ENCODE data around the gene GAMT. TPM values are rescaled to one million over a fixed set of nuclear protein-coding genes. Genes with fewer than 3 reads are reported as not detected.
A peak's percentile ranks its signal among the peaks of the same experiment; 100 is the strongest.

Gene GAMT
- total and polyA plus RNA-seq, 2 of the 13 experiments (the other 11 are each of a cell fraction or from before 2014, with no cell fraction given) = 115 to 124 TPM

GRCh38 chr19:1396019-1396767, 5.1 kb downstream of the GAMT start (continued):
- TF ChIP-seq EHMT2 (IDR thresholded peaks at IDR 0.05; ENCODE audit: borderline replicate concordance, low read depth, low read length) (no peak), REXO4 (CRISPR knock-in tag; IDR thresholded peaks at IDR 0.05; ENCODE audit: borderline replicate concordance) (no peak), ZFP36L1 (CRISPR knock-in tag; IDR thresholded peaks at IDR 0.05) (no peak), STAT5B (CRISPR knock-in tag; IDR thresholded peaks at IDR 0.05) (no peak), ZNF737 (CRISPR knock-in tag; IDR thresholded peaks at IDR 0.05; ENCODE audit: borderline replicate concordance) (no peak), CHD2 (IDR thresholded peaks at IDR 0.05; ENCODE audit: low read depth, low read length) (no peak)

- H3K4me3 ChIP-seq (replicated peaks in 1 of 3; ENCODE audit: insufficient read depth in 1 of 3, low read depth in 2 of 3, low read length in 3 of 3) = no peak overlapping the region
- H3K36me3 ChIP-seq (replicated peaks in 1 of 2; ENCODE audit: control insufficient read depth in 1 of 2, insufficient read depth in 2 of 2, low read length in 2 of 2) = peaks cover 2 to 18% of the 10 kb centered on the region in 2 experiments; a peak in 3 of 5 replicates
- no peak overlapping the region for H2AFZ ChIP-seq (ENCODE audit: low read length)
- 92% methylated on average over 27 of the region's 52 CpGs for WGBS (ENCODE audit: low lambda C conversion rate)
- in situ Hi-C loops (cut with HindIII; ENCODE audit: extremely low pct_ligation_motif_present, low pct_unique_long_range_greater_than_20kb) (no loop called here), intact Hi-C loops (cut with micrococcal nuclease; ENCODE audit: unreplicated experiment) (no loop called here)
- no peaks in the 10 kb centered on the region for H3K79me2 ChIP-seq (ENCODE audit: insufficient read depth, low read length)
- no peak overlapping the region for H3K9ac ChIP-seq (ENCODE audit: insufficient read depth, low read depth, low read length)
- no peak overlapping the region for H3K4me2 ChIP-seq (ENCODE audit: low read depth, low read length)
- no peak overlapping the region for H3K27ac ChIP-seq (ENCODE audit: extremely low read length, insufficient read depth, low read length)
- ChIA-PET CTCF (ENCODE audit: low intra/inter-chr PET ratio, low total read pairs) (no interaction called here), POLR2A (no interaction called here)
- DNase-seq (ENCODE audit: low spot score) = no peak
- no peak for FAIRE-seq
- no peaks in the 10 kb centered on the region for H4K20me1 ChIP-seq (ENCODE audit: insufficient read depth, low read length)
- no TSS peak for BruUV-seq (replicated peaks)
- no peaks in the 10 kb centered on the region for H3K27me3 ChIP-seq (ENCODE audit: control insufficient read depth in 1 of 2, insufficient read depth in 2 of 2, low read length in 2 of 2)
- H3K4me1 ChIP-seq (ENCODE audit: insufficient read depth, low read length) = peaks cover 39% of the 10 kb centered on the region
- peak; percentile 0; the same call in 1 of the 3 replicates for ATAC-seq
- no peaks in the 10 kb centered on the region for H3K9me3 ChIP-seq (ENCODE audit: low read length)
- TF ChIP-seq MEIS1 (CRISPR knock-in tag; IDR thresholded peaks at IDR 0.05; ENCODE audit: borderline replicate concordance) (0 out of 2 replicates have a peak, but pooled peaks have one; percentile 6), NFATC3 (CRISPR knock-in tag; IDR thresholded peaks at IDR 0.05) (0 out of 2 replicates have a peak, but pooled peaks have one; percentile 22), SETDB1 (CRISPR knock-in tag; IDR thresholded peaks at IDR 0.05; ENCODE audit: borderline replicate concordance) (no peak), MIER2 (CRISPR knock-in tag; IDR thresholded peaks at IDR 0.05) (no peak), SP4 (CRISPR knock-in tag; IDR thresholded peaks at IDR 0.05) (0 out of 2 replicates have a peak, but pooled peaks have one; percentile 32), ZNF687 (CRISPR knock-in tag; IDR thresholded peaks at IDR 0.05) (peak; percentile 25; the same call in 1 of the 2 replicates), ZNF234 (CRISPR knock-in tag; conservative IDR thresholded peaks at IDR 0.05) (peak; percentile 46; the same call in 1 of the 2 replicates), ZFP91 (CRISPR knock-in tag; IDR thresholded peaks at IDR 0.05; ENCODE audit: borderline replicate concordance) (peak; percentile 57; the same call in 1 of the 2 replicates), NPAS2 (CRISPR knock-in tag; IDR thresholded peaks at IDR 0.05; ENCODE audit: borderline replicate concordance) (no peak)
Observed at GRCh38 chr19:1395194-1396018, 5.9 kb downstream of the GAMT start.

Data from HepG2 (cell line).